HepG2 (cell line): ENCODE results near the gene NRSN2. TPM values are rescaled to one million over a fixed set of nuclear protein-coding genes. Genes with fewer than 3 reads are reported as not detected.
A peak's percentile ranks its signal among the peaks of the same experiment; 100 is the strongest.

Source experiments
- DRAP1 ChIP-seq: IDR thresholded peaks from 2 replicates; pipeline ENCODE4 v1.6.1; 2016; ENCODE audit warnings: missing genetic modification reagents, missing compliant biosample characterization
- FOXO1 ChIP-seq: sonication (generic); formaldehyde crosslinking; IDR thresholded peaks from 2 replicates; pipeline ENCODE4 v1.4.0; 2020; ENCODE audit warnings: missing genetic modification reagents
- GFI1 ChIP-seq: sonication (generic); formaldehyde crosslinking; IDR thresholded peaks from 2 replicates; pipeline ENCODE4 v1.5.0; 2020; ENCODE audit warnings: missing genetic modification reagents, mild to moderate bottlenecking, borderline replicate concordance
- KAT8 ChIP-seq: IDR thresholded peaks from 2 replicates; pipeline ENCODE4 v1.6.1; 2016; ENCODE audit warnings: missing genetic modification reagents, missing compliant biosample characterization
- NFRKB ChIP-seq: fragments of 450-650 bp; IDR thresholded peaks from 2 replicates; pipeline ENCODE4 v1.6.1; 2017
- PHB2 ChIP-seq: fragments of 450-650 bp; IDR thresholded peaks from 2 replicates; pipeline ENCODE4 v1.6.1; 2018; ENCODE audit not compliant: partially characterized antibody
- PRPF4 ChIP-seq: fragments of 200-400 bp; formaldehyde crosslinking; IDR thresholded peaks from 2 replicates; pipeline ENCODE4 v1.6.1; 2016; ENCODE audit warnings: low read length, low read depth; ENCODE audit not compliant: poor library complexity, severe bottlenecking
- RXRA ChIP-seq: sonication (generic); formaldehyde crosslinking; IDR thresholded peaks from 2 replicates; pipeline ENCODE4 v1.5.1; 2020; ENCODE audit warnings: missing genetic modification reagents
- SMAD3 ChIP-seq: sonication (generic); formaldehyde crosslinking; IDR thresholded peaks from 2 replicates; pipeline ENCODE4 v1.4.0; 2020; ENCODE audit warnings: missing genetic modification reagents
- SMARCE1 ChIP-seq: fragments of 450-650 bp; IDR thresholded peaks from 2 replicates; pipeline ENCODE4 v1.6.1; 2017; ENCODE audit warnings: borderline replicate concordance
- SNAPC2 ChIP-seq: sonication (generic); formaldehyde crosslinking; IDR thresholded peaks from 2 replicates; pipeline ENCODE4 v1.8.1; 2022; ENCODE audit warnings: mild to moderate bottlenecking, missing genetic modification reagents
- SP140L ChIP-seq: sonication (generic); formaldehyde crosslinking; IDR thresholded peaks from 2 replicates; pipeline ENCODE4 v1.4.0; 2020; ENCODE audit warnings: missing genetic modification reagents, borderline replicate concordance
- TFE3 ChIP-seq: IDR thresholded peaks from 2 replicates; pipeline ENCODE4 v1.6.1; 2016
- USF2 ChIP-seq, 2 experiments: sonication (generic) in 1 of 2; formaldehyde crosslinking in 1 of 2; IDR thresholded peaks; 2 replicates each; pipeline versions ENCODE4 v1.5.1 to v1.6.1; 2011 to 2020; ENCODE audit warnings: borderline replicate concordance in 1 of 2, low read depth in 1 of 2, low read length in 1 of 2, mild to moderate bottlenecking in 1 of 2, missing genetic modification reagents in 1 of 2, moderate library complexity in 1 of 2
- ZBTB43 ChIP-seq: sonication (generic); formaldehyde crosslinking; conservative IDR thresholded peaks from 2 replicates; pipeline ENCODE4 v1.4.0; 2020; ENCODE audit warnings: missing genetic modification reagents
- ZFP37 ChIP-seq: sonication (generic); formaldehyde crosslinking; IDR thresholded peaks from 2 replicates; pipeline ENCODE4 v1.4.0; 2020; ENCODE audit warnings: missing genetic modification reagents, borderline replicate concordance
- ZFP41 ChIP-seq: sonication (generic); formaldehyde crosslinking; IDR thresholded peaks from 2 replicates; pipeline ENCODE4 v1.4.0; 2020; ENCODE audit warnings: mild to moderate bottlenecking, missing genetic modification reagents, borderline replicate concordance
- ZNF121 ChIP-seq: sonication (generic); formaldehyde crosslinking; IDR thresholded peaks from 2 replicates; pipeline ENCODE4 v1.5.0; 2020; ENCODE audit warnings: mild to moderate bottlenecking, missing genetic modification reagents
- ZNF225 ChIP-seq: sonication (generic); formaldehyde crosslinking; IDR thresholded peaks from 2 replicates; pipeline ENCODE4 v1.4.0; 2020; ENCODE audit warnings: mild to moderate bottlenecking, missing genetic modification reagents
- ZNF414 ChIP-seq: sonication (generic); formaldehyde crosslinking; IDR thresholded peaks from 2 replicates; pipeline ENCODE4 v1.5.0; 2020; ENCODE audit warnings: missing genetic modification reagents
- ZNF468 ChIP-seq: sonication (generic); formaldehyde crosslinking; IDR thresholded peaks from 2 replicates; pipeline ENCODE4 v1.8.0; 2022; ENCODE audit warnings: mild to moderate bottlenecking, moderate library complexity, missing genetic modification reagents
- ZNF496 ChIP-seq: sonication (generic); formaldehyde crosslinking; IDR thresholded peaks from 2 replicates; pipeline ENCODE4 v1.8.1; 2023; ENCODE audit warnings: mild to moderate bottlenecking, moderate library complexity, missing genetic modification reagents; ENCODE audit not compliant: insufficient replicate concordance
- polyA plus RNA-seq, 8 experiments: library from polyadenylated mRNA; depleted of rRNA in 3 of 8; stranded (reverse) in 7 of 8; unstranded in 1 of 8; fragments of >200 nt; fragmentation: Illumina TruSeq in 4 of 8; extraction: Trizol in 4 of 8; gene quantifications; 2 replicates each; pipeline versions ENCODE4 v1.2.1 to v1.2.3, GENCODE V29; 2011 to 2016; ENCODE audit warnings: low read depth in 4 of 8, missing spikeins in 1 of 8, mixed read lengths in 1 of 8; ENCODE audit not compliant: insufficient read depth in 1 of 8
- total RNA-seq, 5 experiments: library from RNA; depleted of rRNA; stranded (reverse); fragments of >200 nt; fragmentation: Illumina TruSeq; extraction: Trizol; gene quantifications; 2 replicates each; pipeline ENCODE4 v1.2.3, GENCODE V29; 2016; ENCODE audit warnings: low read depth in 1 of 5

NRSN2 gene
- total and polyA plus RNA-seq, 2 of the 13 experiments (the other 11 are each of a cell fraction or from before 2014, with no cell fraction given), result 32.3 to 49.4 TPM

GRCh38 chr20:347640-348484, 951 bp downstream of the NRSN2 start (continued):
- TF ChIP-seq RXRA (CRISPR knock-in tag) (peak; percentile 99), USF2 (IDR thresholded peaks at IDR 0.05; ENCODE audit: low read depth, low read length) (no peak), USF2 (CRISPR knock-in tag; IDR thresholded peaks at IDR 0.05; ENCODE audit: borderline replicate concordance) (peak; percentile 67; the same call in 1 of the 2 replicates), TFE3 (CRISPR knock-in tag) (no peak), SMARCE1 (no peak), SP140L (CRISPR knock-in tag) (no peak), ZNF468 (CRISPR knock-in tag) (no peak), ZNF496 (no peak), DRAP1 (CRISPR knock-in tag) (peak; percentile 95), ZFP41 (CRISPR knock-in tag) (no peak), PRPF4 (no peak), ZNF414 (CRISPR knock-in tag) (peak; percentile 99), NFRKB (no peak), SMAD3 (peak; percentile 90), SNAPC2 (CRISPR knock-in tag) (peak; percentile 98), GFI1 (CRISPR knock-in tag) (peak; percentile 92), ZNF121 (CRISPR knock-in tag) (peak; percentile 66), FOXO1 (CRISPR knock-in tag) (peak; percentile 97), PHB2 (no peak), ZFP37 (CRISPR knock-in tag) (peak; percentile 10; the same call in 1 of the 2 replicates), KAT8 (peak; percentile 85), ZBTB43 (peak; percentile 29; the same call in 1 of the 2 replicates), ZNF225 (peak; percentile 49)
